Effector CD8-positive, alpha-beta T cell (primary cell): ENCODE data around the gene NEDD4L.

ENCODE experiments used
- DNase-seq: peaks from one replicate; lab custom pipeline; 2025; lab: John Stamatoyannopoulos, UW

The NEDD4L gene

DNA sequence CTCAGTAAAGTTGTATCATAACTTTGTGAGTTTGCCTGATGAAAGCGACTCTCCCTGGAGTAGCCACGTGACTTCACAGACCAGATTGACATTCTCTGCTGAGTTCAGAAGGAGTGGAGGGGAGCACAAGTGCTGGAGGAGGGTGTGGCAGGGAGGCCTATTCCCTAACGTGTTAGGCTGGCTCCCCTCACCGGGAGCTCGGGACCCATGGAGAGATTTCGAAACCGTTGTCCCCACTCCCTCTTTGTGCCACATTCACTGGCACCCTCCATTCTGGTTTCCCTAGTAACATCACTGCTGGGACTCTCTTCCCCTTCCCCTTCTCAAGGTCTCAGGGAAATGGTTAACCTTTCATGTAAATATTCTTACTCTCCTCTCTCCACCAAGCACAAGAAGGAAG lies 304.9 kb downstream of the NEDD4L start:
- no peak for DNase-seq

DNA sequence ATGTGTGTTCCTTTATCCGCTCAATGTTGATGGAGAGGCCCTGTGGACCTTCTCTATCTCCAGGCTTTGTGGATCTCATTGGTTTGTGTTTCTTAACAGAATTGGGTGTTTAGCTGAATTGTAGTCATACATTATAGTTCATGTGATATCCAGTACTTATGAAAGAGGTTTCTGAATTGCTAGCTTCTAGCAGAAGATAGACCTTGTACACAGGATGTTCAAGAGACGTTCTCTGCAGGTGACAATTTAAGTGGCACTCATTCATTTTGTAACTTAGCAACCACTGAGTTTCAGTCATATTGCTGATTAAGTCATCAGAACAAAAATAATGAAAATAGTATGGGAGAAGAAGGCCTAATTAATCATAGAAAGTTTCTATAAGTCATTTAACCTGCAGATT lies 305.6 kb downstream of the NEDD4L start:
- no peak for DNase-seq

DNA sequence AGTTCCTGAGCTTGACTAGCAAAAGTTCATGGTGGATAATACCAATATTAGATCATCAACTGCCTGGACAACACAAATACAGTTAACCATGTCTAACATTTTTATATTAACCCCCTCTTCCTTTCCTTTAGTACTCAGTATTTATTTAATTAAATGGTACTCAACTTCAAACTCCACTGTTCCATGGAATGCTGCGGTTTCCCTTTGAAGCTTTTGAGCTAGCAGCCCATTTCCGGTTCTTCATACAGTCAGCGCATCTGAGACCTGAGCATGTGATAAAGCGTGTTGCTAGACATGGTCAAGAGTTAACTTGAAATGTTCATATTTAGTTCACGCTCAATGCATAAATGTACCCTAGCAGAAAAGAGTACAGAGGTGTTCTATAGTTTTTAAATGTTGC lies 306.5 kb downstream of the NEDD4L start:
- DNase-seq, result no peak

DNA sequence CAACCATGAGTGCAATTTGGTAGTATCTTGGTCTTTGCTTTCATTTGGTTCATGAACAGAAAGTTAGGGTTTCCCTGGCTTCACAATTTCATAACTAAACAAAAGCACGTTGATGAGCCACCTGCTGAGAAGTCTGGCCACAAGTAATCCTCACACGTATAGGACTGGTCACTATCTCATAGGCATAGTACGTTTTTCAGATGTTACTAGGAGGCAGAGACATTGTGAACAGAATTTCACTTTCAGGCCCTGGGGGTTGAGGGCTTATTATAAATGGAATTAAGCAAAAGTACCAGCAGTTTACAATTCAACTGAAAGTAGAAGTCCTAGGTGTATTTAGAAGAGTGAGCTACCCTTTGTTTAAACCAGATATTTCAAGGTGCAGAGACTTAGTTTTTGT lies 307.8 kb downstream of the NEDD4L start:
- no peak for DNase-seq

DNA sequence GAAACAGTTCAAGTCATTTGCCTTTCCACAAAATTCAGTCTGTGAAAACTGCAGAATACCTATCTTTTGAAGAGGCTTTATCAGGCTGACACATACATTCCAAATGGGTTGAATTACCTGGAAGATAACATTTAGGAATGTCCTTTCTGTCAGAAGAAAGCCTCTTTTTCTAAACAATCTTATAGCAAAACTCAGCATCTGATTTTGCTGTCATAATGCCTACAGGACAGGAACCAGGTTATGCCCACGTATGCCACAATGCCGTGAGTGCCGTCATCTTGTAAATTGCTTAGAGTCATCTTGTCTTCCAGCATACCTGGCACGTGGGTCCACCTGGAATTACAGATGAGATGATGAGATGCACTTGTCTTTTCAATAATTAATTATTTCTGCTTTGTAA lies 309.6 kb downstream of the NEDD4L start:
- no peak for DNase-seq

DNA sequence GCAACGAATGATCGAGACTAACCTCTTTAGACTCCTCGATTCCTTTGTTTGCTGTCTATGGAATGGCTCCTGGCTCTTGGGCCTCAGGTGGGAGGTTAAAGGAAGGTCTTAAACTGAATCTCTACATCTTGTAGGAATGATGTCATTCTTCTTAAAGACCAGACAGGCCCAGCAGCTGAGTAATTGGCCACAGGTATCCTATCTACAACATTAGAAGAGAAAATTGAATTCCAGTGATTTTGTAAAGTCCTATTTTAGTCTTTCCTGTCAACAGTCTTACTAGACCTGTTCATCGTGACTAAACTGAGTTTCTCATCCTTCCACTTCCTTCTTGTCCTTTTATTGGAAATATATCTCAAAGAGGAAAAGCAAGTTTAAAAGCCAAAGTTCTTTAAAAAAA lies 310.0 kb downstream of the NEDD4L start:
- no peak for DNase-seq

DNA sequence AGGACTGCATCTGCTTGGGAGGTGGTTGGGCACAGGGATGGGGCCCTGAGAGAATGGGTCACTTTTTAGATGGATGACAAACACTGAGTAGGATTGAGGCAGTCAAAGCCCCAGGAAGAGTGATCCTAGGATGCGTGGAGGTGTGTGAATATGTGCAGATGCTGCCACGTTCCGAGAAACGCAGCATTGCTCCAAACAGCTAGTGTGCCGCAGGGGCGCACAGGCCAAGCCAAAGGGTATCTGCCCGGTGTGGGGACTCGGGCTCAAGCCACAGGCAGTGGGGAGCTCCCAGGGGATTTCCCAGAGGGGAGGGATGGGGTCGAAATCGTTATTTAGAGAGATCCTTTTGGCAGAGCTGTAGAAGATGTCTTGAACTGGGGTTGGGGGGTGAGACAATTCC lies 310.8 kb downstream of the NEDD4L start:
- no peak for DNase-seq

DNA sequence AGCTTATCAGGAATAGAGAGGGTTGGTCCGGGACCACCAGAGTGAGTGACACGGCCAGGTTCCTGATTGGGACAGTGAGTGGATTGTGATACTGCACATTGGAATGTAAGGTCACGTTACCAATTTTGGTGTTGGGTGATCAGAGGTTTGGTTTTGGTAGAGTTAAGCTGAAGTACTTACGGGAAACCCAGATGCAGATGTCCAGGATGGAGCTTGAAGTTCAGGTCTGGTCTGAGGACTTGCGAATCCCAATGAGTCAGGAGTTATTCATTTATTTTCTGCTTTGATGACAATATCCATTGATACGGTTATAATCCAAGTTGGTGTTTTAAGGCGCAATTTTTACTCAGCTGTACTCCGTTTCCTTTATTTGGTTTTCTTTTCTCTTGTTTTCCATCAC lies 311.2 kb downstream of the NEDD4L start:
- no peak for DNase-seq

DNA sequence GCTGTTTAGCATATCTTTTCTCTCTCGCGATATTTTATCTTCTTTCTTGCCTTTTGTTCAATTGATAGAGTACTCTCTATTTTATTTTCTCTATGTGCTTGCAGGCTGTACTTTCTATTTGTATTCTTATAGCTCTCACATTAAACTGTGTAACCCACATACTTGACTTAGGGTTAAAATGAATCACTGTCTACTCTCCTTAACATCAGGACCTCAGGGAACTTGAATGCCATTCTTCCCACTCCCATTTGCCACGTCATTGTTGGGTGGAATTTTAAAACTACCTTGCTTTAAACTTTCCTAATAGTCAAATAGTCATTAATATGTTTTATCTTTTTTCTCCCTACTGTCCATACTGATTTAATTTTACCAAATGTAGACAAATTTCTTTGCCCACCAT lies 315.2 kb downstream of the NEDD4L start:
- no peak for DNase-seq

DNA sequence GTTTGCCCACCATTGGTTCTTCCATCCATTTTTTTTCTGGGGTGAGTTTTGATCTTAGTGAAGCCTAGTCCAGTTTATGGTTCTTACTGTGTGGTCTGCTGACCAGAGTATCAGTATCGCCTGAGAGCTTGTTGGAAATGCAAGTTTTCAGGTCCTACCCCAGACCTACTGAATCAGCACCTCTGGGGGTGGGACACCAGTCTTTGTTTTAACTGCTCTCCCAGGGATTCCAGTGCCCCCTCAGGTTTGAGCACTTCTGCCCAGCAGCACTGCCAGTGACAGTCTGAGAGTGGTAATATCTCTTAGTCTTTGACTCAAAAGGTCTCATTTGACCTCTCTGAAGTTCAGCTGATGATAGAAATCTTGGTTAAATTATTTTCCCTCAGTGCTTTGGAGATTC lies 315.6 kb downstream of the NEDD4L start:
- DNase-seq, result no peak

DNA sequence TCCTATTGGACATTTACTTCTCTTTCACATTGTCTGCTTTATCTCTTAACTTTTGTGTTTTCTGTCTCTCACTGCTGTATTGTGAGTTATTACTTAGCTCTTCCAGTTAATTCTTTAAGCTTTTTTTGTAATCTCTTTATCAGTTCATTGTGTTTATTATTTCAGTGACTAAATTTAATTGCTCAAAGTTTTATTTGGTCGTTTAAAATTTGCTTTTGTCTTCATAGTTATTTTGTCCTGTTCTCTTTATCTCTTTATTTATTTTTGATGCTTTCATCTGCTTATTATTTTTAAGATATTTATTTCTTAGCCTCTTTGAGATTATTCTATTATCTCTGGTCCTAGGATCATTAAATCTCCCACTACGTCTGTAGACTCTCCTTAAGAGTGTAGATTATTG lies 316.3 kb downstream of the NEDD4L start:
- no peak for DNase-seq

DNA sequence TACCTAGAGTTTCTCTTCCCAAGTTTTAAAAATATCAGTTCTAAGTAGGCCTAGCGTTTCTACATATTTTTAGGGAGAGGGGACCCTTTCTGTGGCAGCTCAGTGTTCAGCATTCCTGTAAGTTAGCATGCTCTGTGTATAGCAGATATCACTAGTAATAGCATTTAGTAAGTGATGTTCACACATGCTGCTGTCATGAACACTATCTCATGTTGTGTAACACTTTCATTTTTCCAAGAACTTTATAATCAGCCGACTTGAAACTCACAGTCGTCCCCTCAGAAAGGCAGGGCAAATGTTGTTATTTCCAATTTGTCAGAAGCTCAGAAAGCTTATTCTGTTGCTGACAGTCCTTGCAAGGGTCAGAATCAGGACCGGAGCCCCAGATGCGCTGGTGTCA lies 317.2 kb downstream of the NEDD4L start:
- DNase-seq, result no peak

DNA sequence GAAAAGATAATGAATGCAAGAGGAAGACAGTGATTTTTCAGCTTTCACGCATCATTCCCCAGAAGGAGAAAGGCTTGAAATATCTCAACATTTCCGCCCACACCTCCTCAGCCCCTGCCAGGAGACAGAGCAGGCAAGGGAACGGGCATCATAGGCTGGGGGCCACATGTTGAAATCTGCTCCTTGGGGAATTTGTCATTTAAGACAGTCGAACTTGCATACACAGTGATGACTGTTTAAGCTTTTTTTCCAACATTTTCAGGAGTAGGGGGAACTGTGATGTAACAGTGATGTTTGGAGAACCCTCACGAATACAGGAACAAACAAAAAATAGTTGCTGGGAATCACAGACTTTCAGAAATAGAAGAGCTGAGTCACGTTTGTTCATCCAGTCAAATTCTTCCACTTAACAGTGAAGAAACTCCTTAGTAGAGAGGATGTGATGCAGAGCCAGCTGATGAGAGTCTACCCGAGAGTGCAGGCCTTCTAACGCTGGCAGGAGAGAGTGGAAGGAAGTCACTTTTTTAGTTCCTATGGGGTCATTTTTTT lies 318.1 kb downstream of the NEDD4L start:
- no peak for DNase-seq

DNA sequence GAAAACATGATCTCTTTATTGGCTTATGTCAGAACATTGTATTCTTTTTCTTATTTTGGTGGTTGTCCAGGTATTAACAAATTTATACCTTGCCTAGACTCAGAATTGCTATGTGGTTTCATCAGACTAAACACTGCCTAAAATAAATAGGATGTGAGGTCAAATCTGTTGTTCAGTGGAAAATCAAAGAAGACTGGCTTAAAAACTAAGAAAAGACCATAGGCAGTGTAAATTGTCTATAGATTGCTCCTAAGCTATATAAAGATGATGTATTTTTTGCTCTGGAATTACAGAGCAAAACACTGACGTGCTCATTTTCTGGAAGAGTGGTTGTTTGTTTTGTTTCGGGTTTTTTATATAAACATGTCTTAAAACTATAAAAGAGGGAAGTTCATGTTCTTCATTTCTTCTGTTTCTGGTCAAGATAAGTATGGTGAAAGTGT lies 318.8 kb downstream of the NEDD4L start:
- DNase-seq, result no peak

DNA sequence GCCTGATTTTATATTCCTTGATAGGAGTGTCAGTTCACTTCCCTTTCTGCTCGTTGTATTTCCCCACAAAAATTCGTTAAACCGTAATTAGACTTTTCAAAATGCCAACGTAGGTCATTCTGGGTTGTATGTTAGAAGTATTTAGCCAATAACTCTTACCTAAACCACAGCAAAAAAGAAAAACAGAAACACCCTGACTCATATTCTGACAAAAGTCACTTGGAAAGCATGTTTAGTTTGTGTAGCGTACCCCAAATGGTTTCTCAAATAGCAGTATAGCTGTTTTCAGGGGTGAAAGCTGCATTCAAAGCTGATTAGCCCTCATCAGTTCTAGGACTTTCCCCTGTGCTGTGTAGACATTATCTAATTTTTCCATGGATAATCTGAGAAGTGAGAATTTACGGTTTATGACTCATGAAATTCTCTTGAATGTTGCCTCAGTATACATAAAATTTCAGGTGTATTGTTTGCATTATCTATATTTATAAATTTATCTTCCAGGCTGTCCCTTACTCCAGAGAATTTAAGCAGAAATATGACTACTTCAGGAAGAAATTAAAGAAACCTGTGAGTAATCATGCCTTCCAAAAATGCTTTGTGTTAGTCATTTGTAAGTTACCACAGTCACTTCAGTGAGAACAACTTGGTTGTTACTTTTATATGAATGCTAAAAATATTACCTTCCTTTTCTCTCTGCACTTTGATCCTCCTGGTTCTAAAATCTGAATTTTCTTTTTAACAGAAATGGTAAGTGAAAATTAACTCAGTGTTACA lies 319.9 kb downstream of the NEDD4L start:
- DNase-seq, result no peak

DNA sequence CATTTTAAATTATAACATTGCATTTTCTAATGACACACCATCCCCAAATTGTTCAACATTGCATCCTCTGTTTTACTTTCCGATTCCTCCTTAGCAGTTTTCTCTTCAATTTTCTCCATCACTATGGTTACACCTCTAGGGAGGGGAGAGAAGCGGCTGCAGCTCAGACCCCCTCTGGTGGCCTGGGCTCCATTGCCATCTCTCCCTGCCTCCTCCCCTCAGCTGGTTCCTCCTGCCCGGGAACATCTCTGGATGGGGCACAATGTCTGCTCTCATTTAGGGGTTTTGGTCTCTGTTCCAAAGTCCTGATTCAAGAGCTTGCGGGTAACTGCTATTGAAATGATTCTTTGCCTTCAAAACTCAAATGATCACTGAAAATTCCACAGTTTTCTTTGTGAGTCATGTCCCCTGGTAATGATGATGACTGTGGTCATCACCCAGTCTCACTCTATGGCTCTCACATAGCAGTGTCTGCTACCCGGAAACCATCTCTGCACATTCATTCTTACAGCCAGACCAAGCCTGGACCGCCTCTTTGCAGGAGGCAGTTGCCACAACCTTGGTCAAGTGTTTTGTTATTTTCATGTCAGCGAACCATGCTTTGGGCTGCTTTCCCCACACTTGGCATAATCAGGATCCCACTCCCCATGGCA lies 321.0 kb downstream of the NEDD4L start:
- no peak for DNase-seq

DNA sequence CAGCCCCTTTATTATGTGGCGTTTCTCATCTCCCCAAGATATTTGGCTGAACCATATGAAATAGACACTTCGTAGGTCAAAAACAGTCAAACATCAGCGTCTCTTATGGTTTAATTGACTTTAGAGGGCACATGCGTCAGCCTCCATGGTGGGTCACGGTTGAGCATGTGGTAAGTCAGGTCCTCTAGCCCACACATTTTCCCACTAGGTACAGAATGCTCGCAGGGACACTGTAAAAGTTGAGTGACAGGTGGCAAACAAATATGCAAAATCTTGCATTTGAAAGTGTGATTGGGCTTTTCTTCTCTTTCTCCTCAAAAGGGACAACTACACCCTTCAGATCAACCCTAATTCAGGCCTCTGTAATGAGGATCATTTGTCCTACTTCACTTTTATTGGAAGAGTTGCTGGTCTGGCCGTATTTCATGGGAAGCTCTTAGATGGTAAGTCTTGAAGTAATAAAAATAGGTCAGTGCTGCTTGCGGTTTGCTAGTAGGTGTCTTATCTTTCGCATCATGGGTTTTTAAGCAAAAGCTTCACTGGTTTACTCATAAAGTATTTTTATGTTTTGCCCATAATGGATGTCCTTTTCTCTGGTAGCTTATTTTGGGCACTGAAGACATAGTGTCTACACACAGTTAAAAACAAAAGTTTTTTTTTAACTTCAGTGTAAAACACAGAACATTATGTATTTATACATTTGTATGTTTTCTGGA lies 323.6 kb downstream of the NEDD4L start:
- no peak for DNase-seq

DNA sequence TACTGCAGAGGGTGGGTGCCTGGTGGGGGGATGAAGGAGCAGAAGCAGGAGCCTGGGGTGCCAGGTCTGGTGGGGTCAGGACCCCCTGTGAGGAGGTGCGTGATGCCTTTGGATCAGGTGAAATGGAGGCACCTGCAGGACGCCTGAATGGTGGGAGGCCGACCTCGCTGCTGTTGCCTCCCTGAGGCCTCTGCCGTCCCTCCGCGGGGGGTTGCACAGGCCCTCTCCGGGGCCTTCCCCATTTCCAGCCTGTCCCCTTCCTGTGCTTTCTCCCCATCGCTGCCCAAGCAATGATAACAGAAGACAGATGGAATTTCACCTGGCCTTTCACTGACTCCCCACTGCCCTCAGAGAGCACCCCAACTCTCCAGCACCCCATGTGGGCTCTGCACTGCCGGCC lies 325.6 kb downstream of the NEDD4L start:
- DNase-seq, result no peak

DNA sequence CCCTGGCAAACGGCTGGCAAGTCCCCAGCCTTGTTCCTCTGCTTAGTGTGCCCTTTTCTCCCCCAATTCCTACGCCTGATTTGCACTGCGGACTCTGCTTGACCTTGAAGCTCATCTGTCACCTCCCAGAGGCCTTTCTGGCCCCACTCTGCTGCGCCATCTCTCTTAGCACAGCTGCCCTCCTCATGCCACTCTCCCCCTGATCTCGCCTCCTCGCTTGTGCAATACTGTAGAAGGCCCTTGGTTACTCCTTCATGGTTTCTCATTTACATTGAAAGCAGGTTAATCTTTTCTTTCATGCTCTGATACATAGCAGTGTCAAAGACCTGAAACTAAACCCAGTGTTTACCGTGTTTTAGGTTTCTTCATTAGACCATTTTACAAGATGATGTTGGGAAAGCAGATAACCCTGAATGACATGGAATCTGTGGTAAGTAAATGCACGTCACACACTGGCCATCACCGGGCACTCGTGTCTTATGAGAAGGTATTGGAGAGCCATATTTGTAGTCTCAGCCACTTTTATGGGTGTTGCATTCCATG lies 326.1 kb downstream of the NEDD4L start:
- DNase-seq, result no peak

DNA sequence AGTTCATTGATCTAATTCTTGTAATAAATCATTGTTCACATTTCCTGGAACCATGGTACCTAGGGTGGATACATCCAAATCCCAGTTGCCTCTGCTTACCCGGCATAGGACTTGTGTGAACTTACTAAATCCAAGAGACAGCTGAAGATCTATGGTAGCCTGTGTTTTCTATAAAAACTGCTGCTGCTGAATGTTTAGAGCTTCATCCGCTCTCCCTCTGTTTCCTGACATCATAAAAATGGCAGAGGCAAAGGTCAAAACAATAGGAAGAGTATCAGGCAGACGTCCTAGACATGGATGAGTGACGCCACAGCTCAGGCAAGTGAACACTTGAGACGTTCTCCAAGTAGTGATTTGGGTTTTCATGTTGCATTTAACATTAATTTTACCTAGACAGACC lies 326.6 kb downstream of the NEDD4L start:
- no peak for DNase-seq

DNA sequence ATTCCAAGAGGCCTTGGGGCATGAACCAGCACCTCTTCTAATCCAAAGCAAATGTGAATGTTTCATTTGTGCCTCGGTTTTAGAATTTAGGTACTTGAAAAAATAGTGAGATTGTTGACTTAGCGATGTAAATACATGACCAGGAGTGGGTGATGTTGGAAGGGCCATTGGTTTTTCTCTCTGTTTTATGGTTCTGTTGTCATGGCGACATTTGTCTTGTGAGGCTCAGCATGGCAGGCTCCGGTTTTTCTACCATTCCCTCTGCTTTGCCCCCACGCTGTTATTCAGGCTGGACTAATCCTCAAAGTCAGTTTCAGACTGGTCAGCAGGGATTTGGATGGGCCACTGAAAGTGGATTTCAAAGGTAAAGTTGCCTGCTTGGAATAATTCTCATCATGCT lies 329.5 kb downstream of the NEDD4L start:
- DNase-seq, result no peak

DNA sequence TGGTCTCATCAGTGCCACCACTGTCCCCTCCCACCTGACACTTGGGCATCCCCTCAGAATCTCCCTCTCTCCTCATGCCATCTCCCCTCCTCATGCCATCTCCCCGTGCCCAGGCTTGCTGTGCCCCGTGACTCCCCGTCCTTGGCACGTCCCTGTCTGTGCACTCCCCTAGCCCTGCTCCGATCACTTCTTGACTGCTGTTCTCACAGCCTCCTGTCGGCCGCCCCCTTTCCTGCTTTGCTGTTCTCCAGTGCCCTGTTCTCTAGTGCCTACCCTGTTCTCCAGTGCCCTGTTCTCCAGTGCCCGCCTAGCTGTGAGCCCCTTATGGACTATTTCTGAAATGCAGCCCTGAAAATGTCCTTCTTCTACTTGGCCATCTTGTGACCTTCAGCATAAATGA lies 331.0 kb downstream of the NEDD4L start:
- no peak for DNase-seq
